ENCODE results near the gene NCOA3.
"Not testable (repeated sequence)": the region's sequence is repeated elsewhere in the genome, so short reads cannot be mapped to it uniquely, and the experiment has no call there.

NCOA3 gene

DNA sequence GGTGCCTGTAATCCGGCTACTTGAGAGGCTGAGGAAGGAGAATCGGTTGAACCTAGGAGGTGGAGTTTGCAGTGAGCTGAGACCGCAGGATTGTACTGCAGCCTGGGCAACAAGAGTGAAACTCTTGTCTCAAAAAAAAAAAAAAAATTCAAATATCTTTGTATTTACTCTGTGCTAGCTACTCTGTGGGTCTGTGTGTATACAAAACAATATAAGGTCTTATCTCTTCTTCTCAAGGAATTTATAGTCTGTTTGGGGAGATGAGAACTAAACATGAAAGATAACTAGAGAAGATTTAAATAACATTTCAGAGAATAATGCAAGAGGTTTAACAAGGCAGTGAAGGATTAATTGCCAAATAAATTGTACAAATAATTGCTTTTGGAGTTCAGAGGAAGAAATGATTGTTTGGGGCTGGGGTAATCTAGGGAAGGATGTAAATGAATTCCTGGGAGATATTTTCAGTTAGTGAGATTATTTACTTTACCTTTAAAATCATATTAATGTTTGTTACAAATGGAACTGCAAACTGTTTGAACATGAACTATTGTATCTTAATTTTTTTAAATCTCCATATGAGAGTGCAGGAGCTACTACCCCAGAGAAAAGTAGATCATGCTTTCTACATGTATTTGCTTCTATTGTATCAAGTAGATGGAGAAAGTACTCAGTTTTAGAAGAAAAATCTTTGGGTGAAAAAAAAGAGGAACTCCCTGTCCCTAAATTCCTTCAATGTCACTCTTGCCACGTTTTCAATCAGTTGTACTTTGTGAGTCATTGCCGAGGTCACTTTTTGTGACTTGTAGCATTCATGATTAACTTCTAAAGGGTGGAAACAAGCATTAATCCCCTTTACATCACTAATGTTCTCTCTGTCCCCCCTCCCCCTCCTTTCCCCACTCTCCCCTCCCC lies 39.0 kb downstream of the NCOA3 start:
- no peak for DNase-seq (ENCODE audit: low spot score)

DNA sequence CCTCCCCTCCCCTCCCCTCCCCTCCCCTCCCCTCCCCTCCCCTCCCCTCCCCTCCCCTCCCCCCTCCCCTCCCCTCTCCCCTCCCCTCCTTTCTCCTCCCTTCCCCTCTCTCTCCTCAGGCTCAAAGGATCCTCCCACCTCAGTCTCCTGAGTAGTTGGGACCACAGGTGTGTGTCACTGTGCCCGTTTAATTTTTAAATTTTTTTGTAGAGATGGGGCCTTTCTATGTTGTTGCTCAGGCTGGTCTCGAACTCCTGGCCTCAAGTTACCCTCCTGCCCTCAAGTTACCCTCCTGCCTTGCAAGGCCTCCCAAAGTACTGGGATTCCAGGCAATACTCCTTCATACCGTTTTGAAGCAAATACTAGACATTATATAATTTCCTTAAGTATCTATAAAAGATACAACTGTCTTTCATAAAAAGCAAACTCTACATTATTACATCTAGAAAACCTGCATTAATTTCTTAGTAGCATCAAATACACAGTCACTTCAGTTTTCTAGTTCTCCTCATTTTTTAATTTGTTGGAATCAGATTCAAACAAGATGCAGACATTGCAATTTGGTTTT lies 39.8 kb downstream of the NCOA3 start:
- no peak for DNase-seq (ENCODE audit: low spot score)

GRCh38 chr20:47543006-47543431 lies 41.3 kb downstream of the NCOA3 start:
- DNase-seq (ENCODE audit: low spot score) = no peak

DNA sequence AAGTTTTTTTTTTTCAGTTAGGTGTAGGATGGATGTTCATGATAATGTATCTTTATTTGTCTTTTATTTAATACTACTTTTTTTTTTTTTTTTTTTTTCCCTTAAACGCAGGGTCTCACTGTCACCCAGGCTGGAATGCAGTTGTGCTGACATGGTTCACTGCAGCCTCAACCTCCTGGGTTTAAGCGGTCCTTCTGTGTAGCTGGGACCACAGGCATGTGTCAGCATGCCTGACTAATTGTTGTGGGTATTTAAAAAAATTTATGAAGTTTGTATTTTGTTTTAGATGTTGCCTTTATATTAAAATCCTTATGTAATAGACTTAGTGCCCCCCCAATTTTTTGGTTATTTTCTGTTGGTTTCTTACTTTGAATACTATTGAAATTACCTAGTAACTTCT lies 42.6 kb downstream of the NCOA3 start:
- DNase-seq (ENCODE audit: low spot score) = peak; percentile 39

DNA sequence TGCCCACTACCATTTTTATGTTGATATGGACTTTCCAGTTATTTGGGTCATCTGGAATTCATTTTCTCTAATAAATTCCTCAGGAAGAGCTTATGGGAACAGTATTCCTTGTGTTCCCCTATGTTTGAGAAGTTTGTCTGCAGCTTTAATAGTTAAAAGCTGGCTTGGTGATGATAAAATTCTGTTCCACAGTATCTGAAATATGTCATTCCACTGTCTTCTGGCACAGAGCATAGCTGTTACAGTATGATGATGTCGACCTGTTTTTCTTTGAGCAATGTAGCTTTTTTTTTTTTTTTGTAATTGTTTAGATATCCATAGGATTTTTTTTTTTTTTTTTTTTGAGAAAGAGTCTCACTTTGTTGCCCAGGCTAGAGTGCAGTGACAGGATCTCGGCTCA lies 43.2 kb downstream of the NCOA3 start:
- DNase-seq (ENCODE audit: low spot score) = peak; percentile 36

GRCh38 chr20:47545499-47545898 lies 43.8 kb downstream of the NCOA3 start:
- no peak for DNase-seq (ENCODE audit: low spot score)

- DNase-seq (ENCODE audit: low spot score) = peak; percentile 55
Measured at GRCh38 chr20:47546184-47547033, 44.7 kb downstream of the NCOA3 start.

DNA sequence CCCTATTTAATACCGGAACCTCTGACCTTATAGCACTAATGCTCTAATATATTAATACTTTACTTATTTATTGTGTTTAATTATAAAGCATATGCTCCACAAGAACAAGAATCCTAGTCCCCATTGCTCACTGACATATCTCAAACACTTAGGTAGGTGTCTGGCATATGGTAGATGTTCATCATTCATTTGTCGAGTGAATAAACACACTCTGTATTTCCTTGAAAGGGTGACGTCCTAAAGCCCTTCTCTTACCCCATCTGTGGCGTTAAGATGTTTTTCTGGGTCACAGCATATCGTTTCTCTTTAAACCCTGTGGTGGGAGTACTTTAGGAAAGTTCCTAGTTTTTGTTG lies 45.3 kb downstream of the NCOA3 start:
- DNase-seq (ENCODE audit: low spot score) = no peak

- DNase-seq (ENCODE audit: low spot score) = no peak
Measured at GRCh38 chr20:47549671-47550070, 48.0 kb downstream of the NCOA3 start.

DNA sequence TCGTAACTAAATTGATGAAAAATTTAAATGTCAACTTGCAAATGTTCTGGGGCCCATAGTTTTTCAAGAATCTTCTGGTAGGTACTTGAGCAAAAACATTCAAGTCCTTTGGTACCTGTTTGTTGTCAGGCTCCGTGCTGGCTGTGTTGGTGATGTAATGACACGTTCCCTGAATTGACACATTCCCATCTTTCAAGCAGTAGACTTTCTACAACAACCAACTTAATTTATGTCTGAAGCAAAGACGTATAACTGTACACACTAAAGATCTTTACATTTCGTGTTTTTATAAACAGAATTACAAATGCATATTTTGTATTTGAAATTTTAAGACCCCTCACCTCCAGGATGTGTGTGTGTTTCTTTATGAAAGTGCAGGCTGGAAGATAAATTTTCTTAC lies 49.5 kb downstream of the NCOA3 start:
- no peak for DNase-seq (ENCODE audit: low spot score)

DNA sequence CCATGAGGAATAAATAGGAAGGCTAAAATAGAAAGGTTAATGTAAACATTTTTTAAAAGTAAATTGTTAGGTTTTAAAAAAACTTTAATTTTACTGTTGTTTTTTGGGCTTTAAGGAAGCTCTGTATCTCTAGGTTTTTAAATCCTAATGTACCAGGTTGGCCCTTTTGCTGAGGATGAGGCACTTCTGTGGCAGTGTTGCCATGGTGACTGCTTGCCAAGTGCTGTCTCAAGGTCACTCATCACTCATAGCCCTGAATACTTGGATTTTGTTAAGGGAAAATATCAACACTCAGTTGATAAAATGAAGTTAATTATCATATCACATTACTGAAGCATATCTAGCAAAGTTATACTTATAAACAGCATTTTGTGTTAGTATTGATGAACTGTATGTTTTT lies 50.2 kb downstream of the NCOA3 start:
- DNase-seq (ENCODE audit: low spot score) = no peak

- no peak for DNase-seq (ENCODE audit: low spot score)
Measured at GRCh38 chr20:47552996-47553395, 51.3 kb downstream of the NCOA3 start.

DNA sequence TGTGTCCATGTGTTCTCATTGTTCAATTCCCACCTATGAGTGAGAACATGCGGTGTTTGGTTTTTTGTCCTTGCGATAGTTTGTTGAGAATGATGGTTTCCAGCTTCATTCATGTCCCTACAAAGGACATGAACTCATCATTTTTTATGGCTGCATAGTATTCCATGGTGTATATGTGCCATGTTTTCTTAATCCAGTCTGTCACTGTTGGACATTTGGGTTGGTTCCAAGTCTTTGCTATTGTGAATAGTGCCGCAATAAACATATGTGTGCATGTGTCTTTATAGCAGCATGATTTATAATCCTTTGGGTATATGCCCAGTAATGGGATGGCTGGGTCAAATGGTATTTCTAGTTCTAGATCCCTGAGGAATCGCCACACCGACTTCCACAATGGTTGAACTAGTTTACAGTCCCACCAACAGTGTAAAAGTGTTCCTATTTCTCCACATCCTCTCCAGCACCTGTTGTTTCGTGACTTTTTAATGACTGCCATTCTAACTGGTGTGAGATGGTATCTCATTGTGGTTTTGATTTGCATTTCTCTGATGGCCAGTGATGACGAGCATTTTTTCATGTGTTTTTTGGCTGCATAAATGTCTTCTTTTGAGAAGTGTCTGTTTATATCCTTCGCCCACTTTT lies 52.0 kb downstream of the NCOA3 start:
- DNase-seq (ENCODE audit: low spot score) = not testable (repeated sequence)

GRCh38 chr20:47554283-47554682 lies 52.6 kb downstream of the NCOA3 start:
- not testable (repeated sequence) for DNase-seq (ENCODE audit: low spot score)

- DNase-seq (ENCODE audit: low spot score) = no peak
Measured at GRCh38 chr20:47557218-47557617, 55.5 kb downstream of the NCOA3 start.

GRCh38 chr20:47557791-47558190 lies 56.1 kb downstream of the NCOA3 start:
- DNase-seq (ENCODE audit: low spot score) = no peak

GRCh38 chr20:47558295-47559066 lies 56.8 kb downstream of the NCOA3 start:
- DNase-seq (ENCODE audit: low spot score) = no peak

DNA sequence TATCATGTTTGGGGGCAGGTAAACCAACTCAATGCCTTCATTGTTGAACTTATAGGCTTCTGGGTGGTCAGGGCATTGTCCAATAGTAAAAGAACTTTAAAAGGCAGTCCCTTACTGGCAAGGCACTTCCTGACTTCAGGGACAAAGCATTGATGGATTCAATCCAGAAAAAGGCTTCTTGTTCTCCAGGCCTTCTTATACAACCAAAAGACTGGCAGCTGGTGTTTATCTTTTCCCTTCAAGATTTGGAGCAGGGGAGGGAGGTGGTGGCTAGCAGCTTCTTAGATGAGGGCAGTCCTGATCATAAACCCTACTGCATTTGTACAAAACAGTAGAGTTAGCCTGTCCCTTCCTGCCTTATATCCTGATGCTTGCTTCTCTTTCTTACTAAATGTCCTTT lies 57.5 kb downstream of the NCOA3 start:
- DNase-seq (ENCODE audit: low spot score) = no peak

GRCh38 chr20:47561180-47561579 lies 59.5 kb downstream of the NCOA3 start:
- no peak for DNase-seq (ENCODE audit: low spot score)

DNA sequence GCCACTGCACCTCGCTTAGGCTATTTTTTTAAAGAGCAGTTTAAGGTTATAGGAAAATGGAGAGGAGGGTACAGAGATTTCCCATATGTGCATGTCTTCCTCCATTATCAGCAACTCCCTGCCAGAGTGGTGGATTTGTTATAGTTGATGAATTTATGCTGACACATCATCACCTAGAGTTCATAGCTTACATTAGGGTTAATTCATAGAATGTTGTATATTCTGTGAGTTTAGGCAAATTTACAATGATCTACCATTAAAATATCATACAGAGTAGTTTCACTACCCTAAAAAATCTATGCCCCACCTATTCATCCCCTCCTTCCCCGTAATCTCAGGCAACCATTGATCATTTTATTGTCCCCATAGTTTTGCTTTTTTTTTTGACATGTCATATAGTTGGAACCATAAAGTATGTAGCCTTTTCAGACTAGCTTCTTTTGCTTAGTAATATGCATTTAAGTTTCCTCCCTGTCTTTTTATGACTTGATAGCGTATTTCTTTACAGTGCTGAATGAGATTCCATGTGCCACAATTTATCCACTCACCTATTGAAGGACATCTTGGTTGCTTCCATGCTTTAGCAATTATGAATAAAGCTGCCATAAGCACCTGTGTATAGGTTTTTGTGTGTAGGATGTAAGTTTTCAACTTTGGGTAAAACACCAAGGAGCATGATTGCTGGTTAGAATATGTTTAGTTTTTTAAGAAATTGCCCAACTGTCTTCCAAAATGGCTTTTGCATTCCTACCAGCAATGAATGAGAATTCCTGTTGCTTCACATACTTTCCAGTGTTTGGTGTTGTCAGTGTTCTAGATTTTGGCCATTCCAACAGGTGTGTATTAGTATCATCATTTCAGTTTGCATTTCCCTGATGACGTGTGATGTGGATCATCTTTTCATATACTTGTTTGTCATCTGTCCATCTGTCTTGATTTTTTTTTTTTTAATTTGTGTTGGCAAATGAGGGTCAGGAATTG lies 60.2 kb downstream of the NCOA3 start:
- no peak for DNase-seq (ENCODE audit: low spot score)
